Parathyroid adenoma (tissue), 2 donors: ENCODE data around the gene STAC3.
A peak's percentile ranks its signal among the peaks of the same experiment; 100 is the strongest.

Experiments
- H2AFZ ChIP-seq: fragments of 300-600 bp; sonication (generic); one replicate; pipeline ENCODE4 v1.7.0; 2017; ENCODE audit warnings: antibody characterized with exemption, mild to moderate bottlenecking
- H3K27ac ChIP-seq: fragments of 300-600 bp; sonication (generic); one replicate; pipeline ENCODE4 v1.7.0; 2017
- H3K27me3 ChIP-seq: fragments of 300-600 bp; sonication (generic); one replicate; pipeline ENCODE4 v1.7.0; 2017; ENCODE audit warnings: low read length; ENCODE audit not compliant: control insufficient read depth, insufficient read depth
- H3K36me3 ChIP-seq: fragments of 300-600 bp; sonication (generic); one replicate; pipeline ENCODE4 v1.7.0; 2017; ENCODE audit warnings: low read length; ENCODE audit not compliant: control insufficient read depth, insufficient read depth
- H3K4me1 ChIP-seq: fragments of 300-600 bp; sonication (generic); one replicate; pipeline ENCODE4 v1.7.0; 2017; ENCODE audit warnings: control low read depth
- H3K4me2 ChIP-seq: fragments of 300-600 bp; sonication (generic); one replicate; pipeline ENCODE4 v1.7.0; 2017; ENCODE audit warnings: low read length
- H3K4me3 ChIP-seq: fragments of 300-600 bp; sonication (generic); one replicate; pipeline ENCODE4 v1.7.0; 2017; ENCODE audit warnings: low read depth, low read length
- H3K79me2 ChIP-seq: fragments of 300-600 bp; sonication (generic); one replicate; pipeline ENCODE4 v1.7.0; 2017; ENCODE audit warnings: control low read depth
- H3K9ac ChIP-seq: fragments of 300-600 bp; sonication (generic); one replicate; pipeline ENCODE4 v1.7.0; 2017; ENCODE audit warnings: mild to moderate bottlenecking
- H3K9me3 ChIP-seq: fragments of 300-600 bp; sonication (generic); one replicate; pipeline ENCODE4 v1.7.0; 2017; ENCODE audit warnings: low read length; ENCODE audit not compliant: control insufficient read depth
- CTCF ChIP-seq: fragments of 300-600 bp; sonication (generic); IDR thresholded peaks from one replicate; pipeline ENCODE4 v1.7.0; 2017; ENCODE audit warnings: antibody characterized with exemption, mild to moderate bottlenecking
- donor health status: primary hyperparathyroidism.

STAC3 gene

GRCh38 chr12:57234233-57234570 is 16.8 kb downstream of the STAC3 start:
- H3K27me3 ChIP-seq, result peaks cover 3% of the 10 kb centered on the region
- H3K4me2 ChIP-seq, result no peak overlapping the region
- TF ChIP-seq CTCF, result no peak
- no peak overlapping the region for H2AFZ ChIP-seq
- H3K36me3 ChIP-seq, result no peaks in the 10 kb centered on the region
- no peak overlapping the region for H3K9ac ChIP-seq
- no peaks in the 10 kb centered on the region for H3K79me2 ChIP-seq
- H3K4me1 ChIP-seq, result peaks cover 18% of the 10 kb centered on the region
- H3K27ac ChIP-seq, result no peak overlapping the region
- H3K9me3 ChIP-seq, result no peaks in the 10 kb centered on the region
- no peak overlapping the region for H3K4me3 ChIP-seq

GRCh38 chr12:57233357-57234232 is 17.4 kb downstream of the STAC3 start:
- H3K4me3 ChIP-seq, result no peak overlapping the region
- no peaks in the 10 kb centered on the region for H3K36me3 ChIP-seq
- no peak overlapping the region for H2AFZ ChIP-seq
- H3K4me1 ChIP-seq, result peaks cover 15% of the 10 kb centered on the region
- H3K9ac ChIP-seq, result no peak overlapping the region
- no peak overlapping the region for H3K4me2 ChIP-seq
- no peak for TF ChIP-seq CTCF
- H3K27me3 ChIP-seq, result peaks cover 3% of the 10 kb centered on the region
- H3K27ac ChIP-seq, result no peak overlapping the region
- no peaks in the 10 kb centered on the region for H3K79me2 ChIP-seq
- H3K9me3 ChIP-seq, result no peaks in the 10 kb centered on the region

GRCh38 chr12:57232156-57232756 is 18.7 kb downstream of the STAC3 start:
- Histone ChIP-seq H3K36me3 (no peaks in the 10 kb centered on the region), H3K27me3 (peaks cover 3% of the 10 kb centered on the region), H3K4me1 (peaks cover 15% of the 10 kb centered on the region), H3K9me3 (no peaks in the 10 kb centered on the region), H3K4me3 (no peak overlapping the region), H2AFZ (no peak overlapping the region), H3K79me2 (no peaks in the 10 kb centered on the region), H3K9ac (no peak overlapping the region), H3K4me2 (peak overlapping the region; percentile 40), H3K27ac (no peak overlapping the region)
- TF ChIP-seq CTCF, result no peak

- Histone ChIP-seq H3K36me3 (no peaks in the 10 kb centered on the region), H3K27me3 (peaks cover 3% of the 10 kb centered on the region), H3K4me2 (no peak overlapping the region), H3K9ac (no peak overlapping the region), H2AFZ (no peak overlapping the region), H3K27ac (no peak overlapping the region), H3K4me1 (peaks cover 15% of the 10 kb centered on the region), H3K79me2 (no peaks in the 10 kb centered on the region), H3K4me3 (no peak overlapping the region), H3K9me3 (no peaks in the 10 kb centered on the region)
- TF ChIP-seq CTCF, result no peak
These were observed 19.5 kb downstream of the STAC3 start for GRCh38 chr12:57231276-57232021.
